Measurements from ENCODE around the gene SLC35B1.

Gene SLC35B1

GRCh38 chr17:49725452-49726130 lies 17.8 kb upstream of the SLC35B1 start:
- TF ChIP-seq GATA2 (IDR thresholded peaks at IDR 0.05; ENCODE audit: low read depth, low read length) (no peak), GATA3 (IDR thresholded peaks at IDR 0.05; ENCODE audit: low read depth, low read length) (no peak)

- TF ChIP-seq GATA3 (IDR thresholded peaks at IDR 0.05; ENCODE audit: low read depth, low read length) (no peak), GATA2 (IDR thresholded peaks at IDR 0.05; ENCODE audit: low read depth, low read length) (no peak)
These were observed 15.7 kb upstream of the SLC35B1 start for GRCh38 chr17:49723423-49723822.

- TF ChIP-seq GATA3 (IDR thresholded peaks at IDR 0.05; ENCODE audit: low read depth, low read length) (no peak), GATA2 (IDR thresholded peaks at IDR 0.05; ENCODE audit: low read depth, low read length) (no peak)
These were observed 14.3 kb upstream of the SLC35B1 start for GRCh38 chr17:49722066-49722465.

- TF ChIP-seq GATA2 (IDR thresholded peaks at IDR 0.05; ENCODE audit: low read depth, low read length) (no peak), GATA3 (IDR thresholded peaks at IDR 0.05; ENCODE audit: low read depth, low read length) (no peak)
These were observed 9.7 kb upstream of the SLC35B1 start for GRCh38 chr17:49717371-49717861.

GRCh38 chr17:49716668-49717364 lies 9.1 kb upstream of the SLC35B1 start:
- TF ChIP-seq GATA2 (IDR thresholded peaks at IDR 0.05; ENCODE audit: low read depth, low read length) (no peak), GATA3 (IDR thresholded peaks at IDR 0.05; ENCODE audit: low read depth, low read length) (no peak)

GRCh38 chr17:49715717-49716279 lies 8.0 kb upstream of the SLC35B1 start:
- no peak for TF ChIP-seq GATA3 (IDR thresholded peaks at IDR 0.05; ENCODE audit: low read depth, low read length)
- TF ChIP-seq GATA2 (IDR thresholded peaks at IDR 0.05; ENCODE audit: low read depth, low read length): no peak

- TF ChIP-seq GATA2 (IDR thresholded peaks at IDR 0.05; ENCODE audit: low read depth, low read length) (no peak), GATA3 (IDR thresholded peaks at IDR 0.05; ENCODE audit: low read depth, low read length) (no peak)
These were observed 7.5 kb upstream of the SLC35B1 start for GRCh38 chr17:49715216-49715615.

- no peak for TF ChIP-seq GATA2 (IDR thresholded peaks at IDR 0.05; ENCODE audit: low read depth, low read length)
- TF ChIP-seq GATA3 (IDR thresholded peaks at IDR 0.05; ENCODE audit: low read depth, low read length): no peak
These were observed 885 bp upstream of the SLC35B1 start for GRCh38 chr17:49708515-49709183.

GRCh38 chr17:49707246-49707607 lies 537 bp downstream of the SLC35B1 start:
- no peak for TF ChIP-seq GATA3 (IDR thresholded peaks at IDR 0.05; ENCODE audit: low read depth, low read length)
- no peak for TF ChIP-seq GATA2 (IDR thresholded peaks at IDR 0.05; ENCODE audit: low read depth, low read length)

- no peak for TF ChIP-seq GATA3 (IDR thresholded peaks at IDR 0.05; ENCODE audit: low read depth, low read length)
These were observed 2.5 kb downstream of the SLC35B1 start for GRCh38 chr17:49705254-49705653.

- TF ChIP-seq GATA2 (IDR thresholded peaks at IDR 0.05; ENCODE audit: low read depth, low read length) (no peak), GATA3 (IDR thresholded peaks at IDR 0.05; ENCODE audit: low read depth, low read length) (no peak)
These were observed 4.0 kb downstream of the SLC35B1 start for GRCh38 chr17:49703557-49704277.

- TF ChIP-seq GATA3 (IDR thresholded peaks at IDR 0.05; ENCODE audit: low read depth, low read length) (no peak), GATA2 (IDR thresholded peaks at IDR 0.05; ENCODE audit: low read depth, low read length) (no peak)
These were observed 6.8 kb downstream of the SLC35B1 start for GRCh38 chr17:49700960-49701359.

GRCh38 chr17:49699966-49700575 lies 7.7 kb downstream of the SLC35B1 start:
- no peak for TF ChIP-seq GATA3 (IDR thresholded peaks at IDR 0.05; ENCODE audit: low read depth, low read length)
- TF ChIP-seq GATA2 (IDR thresholded peaks at IDR 0.05; ENCODE audit: low read depth, low read length): no peak

Measured in SH-SY5Y (cell line).